ENCODE measurements around the gene GTF2A2. TPM values are rescaled to one million over a fixed set of nuclear protein-coding genes. Genes with fewer than 3 reads are reported as not detected.

The GTF2A2 gene
- total and polyA plus RNA-seq, 4 donors, result 33.5 to 121 (median 67.4) TPM

GRCh38 chr15:59609730-59610712 is 47.3 kb downstream of the GTF2A2 start:
- no peak overlapping the region for H3K27ac ChIP-seq (ENCODE audit: low read depth in 1 of 2, low read length in 1 of 2)
- WGBS, 2 donors, result 80 to 83% methylated on average over 6 to 7 of the region's 7 CpGs
- ATAC-seq (ENCODE audit: insufficient read depth, low FRiP score), result no peak
- H3K36me3 ChIP-seq (ENCODE audit: control insufficient read depth in 4 of 4, insufficient read depth in 4 of 4, low read length in 4 of 4), result no peaks in the 10 kb centered on the region
- H3K9me3 ChIP-seq (ENCODE audit: control insufficient read depth in 4 of 4, insufficient read depth in 3 of 4, low read length in 3 of 4), result no peaks in the 10 kb centered on the region
- no peak for TF ChIP-seq CTCF (IDR thresholded peaks at IDR 0.05; ENCODE audit: control extremely low read depth, extremely low read depth)
- H3K9ac ChIP-seq (ENCODE audit: insufficient read depth in 1 of 2, low read length in 2 of 2), result no peak overlapping the region
- no peak for DNase-seq
- H3K27me3 ChIP-seq (ENCODE audit: control insufficient read depth in 3 of 3, insufficient read depth in 3 of 3, low read length in 2 of 3), result no peaks in the 10 kb centered on the region
- peaks cover 0 to 4% (median 0%) of the 10 kb centered on the region in 5 donors for H3K4me1 ChIP-seq (ENCODE audit: control insufficient read depth in 5 of 5, insufficient read depth in 5 of 5, low read length in 5 of 5)
- no peak overlapping the region for H3K4me3 ChIP-seq

- Histone ChIP-seq H3K36me3 (ENCODE audit: control insufficient read depth in 4 of 4, insufficient read depth in 4 of 4, low read length in 4 of 4) (no peaks in the 10 kb centered on the region), H3K27me3 (ENCODE audit: control insufficient read depth in 3 of 3, insufficient read depth in 3 of 3, low read length in 2 of 3) (no peaks in the 10 kb centered on the region), H3K27ac (ENCODE audit: low read depth in 1 of 2, low read length in 1 of 2) (no peak overlapping the region), H3K9me3 (ENCODE audit: control insufficient read depth in 4 of 4, insufficient read depth in 3 of 4, low read length in 3 of 4) (peaks cover 0 to 3% (median under 1%) of the 10 kb centered on the region in 4 donors), H3K9ac (ENCODE audit: insufficient read depth in 1 of 2, low read length in 2 of 2) (no peak overlapping the region), H3K4me3 (no peak overlapping the region), H3K4me1 (ENCODE audit: control insufficient read depth in 5 of 5, insufficient read depth in 5 of 5, low read length in 5 of 5) (peaks cover 0 to 2% (median 0%) of the 10 kb centered on the region in 5 donors)
- ATAC-seq (ENCODE audit: insufficient read depth, low FRiP score), result no peak
- TF ChIP-seq CTCF (IDR thresholded peaks at IDR 0.05; ENCODE audit: control extremely low read depth, extremely low read depth), result no peak
- 81 to 94% methylated on average over 5 of the region's 5 CpGs for WGBS, 2 donors
- DNase-seq, result no peak
Measured at GRCh38 chr15:59605994-59606393, 51.3 kb downstream of the GTF2A2 start.

- WGBS, 2 donors, result 88 to 96% methylated on average over 2 of the region's 2 CpGs
- TF ChIP-seq CTCF (IDR thresholded peaks at IDR 0.05; ENCODE audit: control extremely low read depth, extremely low read depth), result no peak
- Histone ChIP-seq H3K9me3 (ENCODE audit: control insufficient read depth in 4 of 4, insufficient read depth in 3 of 4, low read length in 3 of 4) (peaks cover 0 to 2% (median 0%) of the 10 kb centered on the region in 4 donors), H3K4me3 (no peak overlapping the region), H3K36me3 (ENCODE audit: control insufficient read depth in 4 of 4, insufficient read depth in 4 of 4, low read length in 4 of 4) (no peaks in the 10 kb centered on the region), H3K27me3 (ENCODE audit: control insufficient read depth in 3 of 3, insufficient read depth in 3 of 3, low read length in 2 of 3) (no peaks in the 10 kb centered on the region), H3K27ac (ENCODE audit: low read depth in 1 of 2, low read length in 1 of 2) (no peak overlapping the region), H3K9ac (ENCODE audit: insufficient read depth in 1 of 2, low read length in 2 of 2) (no peak overlapping the region), H3K4me1 (ENCODE audit: control insufficient read depth in 5 of 5, insufficient read depth in 5 of 5, low read length in 5 of 5) (peaks cover 0 to 2% (median 0%) of the 10 kb centered on the region in 5 donors)
- DNase-seq, result no peak
- no peak for ATAC-seq (ENCODE audit: insufficient read depth, low FRiP score)
Measured at GRCh38 chr15:59598461-59598860, 58.9 kb downstream of the GTF2A2 start.
